Measurements from ENCODE around the gene CCL17.

The CCL17 gene

DNA sequence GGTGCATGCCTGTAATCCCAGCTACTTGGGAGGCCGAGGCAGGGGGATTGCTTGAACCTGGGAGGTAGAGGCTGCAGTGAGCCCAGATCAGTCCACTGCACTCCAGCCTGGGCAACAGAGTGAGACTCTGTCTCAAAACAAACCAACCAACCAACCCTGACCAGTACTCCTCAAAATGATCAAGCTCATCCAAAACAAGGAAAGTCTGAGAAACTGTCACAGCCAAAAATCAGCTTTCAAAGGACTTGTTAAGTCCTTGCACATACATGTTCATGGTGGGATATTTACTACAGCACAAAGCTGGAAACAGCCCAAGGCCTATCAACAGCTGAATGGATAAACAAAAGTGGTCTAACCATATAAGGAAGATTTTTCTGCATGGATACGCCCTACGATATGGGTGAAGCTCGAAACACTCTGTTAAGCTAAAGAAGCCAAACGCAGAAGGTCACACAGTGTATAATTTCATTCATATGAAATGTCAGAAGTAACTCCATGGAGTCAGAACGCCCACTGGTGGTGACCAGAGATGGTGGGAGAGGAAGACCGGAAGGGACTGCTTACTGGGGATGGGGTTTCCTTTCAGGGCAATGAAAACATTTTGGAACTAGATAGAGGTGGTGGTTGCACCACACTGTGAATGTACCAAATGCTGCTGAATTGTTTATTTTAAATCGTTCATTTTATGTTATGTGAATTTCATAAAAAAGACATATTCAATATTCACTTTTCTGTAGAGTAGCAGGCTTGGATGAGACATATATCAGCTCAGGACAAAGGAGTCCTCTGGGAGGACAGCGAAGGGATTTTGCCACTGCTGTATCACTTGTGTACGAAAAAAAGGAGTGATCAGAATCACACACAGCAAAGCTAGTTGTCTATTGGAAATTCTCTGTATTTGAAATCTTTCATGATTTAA is 17.7 kb downstream of the CCL17 start:
- CTCF ChIA-PET, result interaction anchor here (1.0 to 14.8 kb wide), 6 partner anchors 11 to 116 kb away, joined by 3 to 250 read pairs (median 6); no protein-coding TSS in a partner anchor

DNA sequence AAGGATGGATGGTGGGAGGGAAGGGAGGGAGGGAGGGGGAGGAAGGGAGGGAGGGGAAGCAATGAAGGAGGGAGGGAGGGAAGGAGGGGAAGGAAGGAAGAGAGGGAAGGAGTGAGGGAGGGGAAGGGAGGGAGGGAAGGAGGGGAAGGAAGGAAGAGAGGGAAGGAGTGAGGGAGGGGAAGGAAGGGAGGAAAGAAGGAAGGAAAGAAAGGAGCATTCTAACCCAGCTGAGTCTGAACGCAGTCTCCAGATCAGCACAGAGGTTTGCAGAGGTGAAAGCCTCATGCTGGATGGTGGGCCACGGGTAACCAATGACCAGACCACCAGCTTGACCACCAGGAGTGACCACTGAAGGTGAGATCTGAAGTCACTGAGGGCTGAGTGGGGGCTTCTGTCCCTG is 18.6 kb downstream of the CCL17 start:
- DNase-seq, result no peak
- Histone ChIP-seq H3K9me3 (ENCODE audit: control extremely low read depth in 1 of 5, control insufficient read depth in 4 of 5, insufficient read depth in 2 of 5, low read depth in 1 of 5, low read length in 4 of 5) (no peaks in the 10 kb centered on the region), H3K27ac (ENCODE audit: insufficient read depth in 1 of 2, low read depth in 1 of 2, low read length in 2 of 2, poor library complexity in 1 of 2, severe bottlenecking in 2 of 2) (no peak overlapping the region), H3K27me3 (replicated peaks in 2 of 5; ENCODE audit: control insufficient read depth in 4 of 5, insufficient read depth in 5 of 5, low read length in 4 of 5) (no peaks in the 10 kb centered on the region), H3K4me1 (ENCODE audit: control extremely low read depth in 1 of 4, control insufficient read depth in 4 of 4, insufficient read depth in 4 of 4, low read length in 3 of 4) (peaks cover 0 to 13% (median 10%) of the 10 kb centered on the region in 4 experiments), H3K36me3 (ENCODE audit: control insufficient read depth in 4 of 4, insufficient read depth in 4 of 4, low read length in 3 of 4) (peaks cover 0 to 17% (median 9%) of the 10 kb centered on the region in 4 experiments), H3K4me3 (ENCODE audit: control insufficient read depth in 1 of 7, extremely low read depth in 1 of 7, insufficient read depth in 4 of 7, low read depth in 2 of 7, low read length in 6 of 7) (no peak overlapping the region)
- WGBS (ENCODE audit: insufficient coverage), result 86% methylated on average over 2 of the region's 2 CpGs
- ChIA-PET CTCF (interaction anchor here (0.6 to 14.8 kb wide), 6 partner anchors 10 to 117 kb away, joined by 3 to 250 read pairs (median 7); no protein-coding TSS in a partner anchor), POLR2A (no interaction called here)

More for the DNA sequence above, 17.7 kb downstream of the CCL17 start:
- WGBS (ENCODE audit: insufficient coverage), result 57% methylated on average over 5 of the region's 10 CpGs
- no peaks in the 10 kb centered on the region for H3K27me3 ChIP-seq (replicated peaks in 2 of 5; ENCODE audit: control insufficient read depth in 4 of 5, insufficient read depth in 5 of 5, low read length in 4 of 5)
- H3K9me3 ChIP-seq (ENCODE audit: control extremely low read depth in 1 of 5, control insufficient read depth in 4 of 5, insufficient read depth in 2 of 5, low read depth in 1 of 5, low read length in 4 of 5), result no peaks in the 10 kb centered on the region
- H3K4me1 ChIP-seq (ENCODE audit: control extremely low read depth in 1 of 4, control insufficient read depth in 4 of 4, insufficient read depth in 4 of 4, low read length in 3 of 4), result peaks cover 0 to 14% (median 12%) of the 10 kb centered on the region in 4 experiments
- no peak overlapping the region for H3K27ac ChIP-seq (ENCODE audit: insufficient read depth in 1 of 2, low read depth in 1 of 2, low read length in 2 of 2, poor library complexity in 1 of 2, severe bottlenecking in 2 of 2)
- H3K4me3 ChIP-seq (ENCODE audit: control insufficient read depth in 1 of 7, extremely low read depth in 1 of 7, insufficient read depth in 4 of 7, low read depth in 2 of 7, low read length in 6 of 7), result no peak overlapping the region
- peak in 1 of 3 donors; percentile 19 for DNase-seq
- POLR2A ChIA-PET, result no interaction called here
- H3K36me3 ChIP-seq (ENCODE audit: control insufficient read depth in 4 of 4, insufficient read depth in 4 of 4, low read length in 3 of 4), result peaks cover 0 to 8% (median 4%) of the 10 kb centered on the region in 4 experiments

DNA sequence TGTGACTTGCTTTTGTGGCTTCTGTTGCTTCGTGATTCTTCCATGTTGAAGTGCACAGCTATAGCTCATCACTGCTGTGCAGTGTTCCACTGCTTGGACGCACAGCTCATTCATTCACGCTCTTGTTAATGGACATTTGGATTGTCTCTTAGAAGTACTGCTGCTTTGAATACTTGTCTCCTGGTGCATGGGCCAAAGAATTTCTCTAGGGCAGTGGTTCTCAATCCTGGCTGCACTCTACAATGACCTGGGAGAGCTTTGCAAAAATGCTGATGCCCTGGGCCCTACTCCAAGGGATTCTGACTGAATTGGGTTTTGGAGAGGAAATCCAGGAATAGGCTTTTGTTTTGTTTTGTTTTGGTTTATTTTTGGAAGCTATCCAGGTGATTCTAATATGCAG is 20.0 kb downstream of the CCL17 start:
- ChIA-PET CTCF (interaction anchor here (1.3 to 14.8 kb wide), 3 partner anchors 17 to 118 kb away, joined by 3 to 250 read pairs (median 7); no protein-coding TSS in a partner anchor), POLR2A (no interaction called here)
- H3K9me3 ChIP-seq (ENCODE audit: control extremely low read depth in 1 of 5, control insufficient read depth in 4 of 5, insufficient read depth in 2 of 5, low read depth in 1 of 5, low read length in 4 of 5), result no peaks in the 10 kb centered on the region
- H3K36me3 ChIP-seq (ENCODE audit: control insufficient read depth in 4 of 4, insufficient read depth in 4 of 4, low read length in 3 of 4), result peaks cover 7 to 28% (median 14%) of the 10 kb centered on the region in 4 experiments
- no peak overlapping the region for H3K27ac ChIP-seq (ENCODE audit: insufficient read depth in 1 of 2, low read depth in 1 of 2, low read length in 2 of 2, poor library complexity in 1 of 2, severe bottlenecking in 2 of 2)
- no peak for DNase-seq
- 100% methylated on average over 2 of the region's 3 CpGs for WGBS (ENCODE audit: insufficient coverage)
- H3K27me3 ChIP-seq (replicated peaks in 2 of 5; ENCODE audit: control insufficient read depth in 4 of 5, insufficient read depth in 5 of 5, low read length in 4 of 5), result no peaks in the 10 kb centered on the region
- H3K4me1 ChIP-seq (ENCODE audit: control extremely low read depth in 1 of 4, control insufficient read depth in 4 of 4, insufficient read depth in 4 of 4, low read length in 3 of 4), result peaks cover 0 to under 1% (median under 1%) of the 10 kb centered on the region in 4 experiments
- no peak overlapping the region for H3K4me3 ChIP-seq (ENCODE audit: control insufficient read depth in 1 of 7, extremely low read depth in 1 of 7, insufficient read depth in 4 of 7, low read depth in 2 of 7, low read length in 6 of 7)

DNA sequence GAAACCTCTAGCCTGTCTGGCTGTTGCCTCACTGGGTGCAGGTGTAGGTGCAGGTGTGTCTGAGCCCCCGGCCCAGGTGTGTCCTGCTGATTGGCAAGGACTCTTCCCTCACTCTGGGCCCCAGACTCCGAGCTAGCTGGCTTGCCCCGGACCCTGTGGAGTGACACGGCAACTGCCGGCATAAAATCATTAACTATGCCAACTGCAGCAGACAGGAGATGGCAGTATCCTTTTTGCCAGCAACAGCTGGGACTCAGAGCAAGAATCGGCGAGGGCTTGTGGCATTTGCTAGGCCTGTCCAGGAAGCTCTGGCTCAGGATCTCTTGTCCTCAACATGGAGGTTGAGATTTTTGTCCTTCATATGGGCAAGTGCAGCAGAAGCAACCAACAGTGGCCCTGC is 21.8 kb downstream of the CCL17 start:
- ChIA-PET POLR2A (no interaction called here), CTCF (interaction anchor here (1.0 to 2.0 kb wide), 4 partner anchors 9 to 93 kb away, joined by 3 to 12 read pairs (median 4); partner anchors contain the start of gene POLR2C)
- no peak for DNase-seq
- Histone ChIP-seq H3K4me1 (ENCODE audit: control extremely low read depth in 1 of 4, control insufficient read depth in 4 of 4, insufficient read depth in 4 of 4, low read length in 3 of 4) (no peaks in the 10 kb centered on the region), H3K27me3 (replicated peaks in 2 of 5; ENCODE audit: control insufficient read depth in 4 of 5, insufficient read depth in 5 of 5, low read length in 4 of 5) (no peaks in the 10 kb centered on the region), H3K27ac (ENCODE audit: insufficient read depth in 1 of 2, low read depth in 1 of 2, low read length in 2 of 2, poor library complexity in 1 of 2, severe bottlenecking in 2 of 2) (no peak overlapping the region), H3K9me3 (ENCODE audit: control extremely low read depth in 1 of 5, control insufficient read depth in 4 of 5, insufficient read depth in 2 of 5, low read depth in 1 of 5, low read length in 4 of 5) (no peaks in the 10 kb centered on the region), H3K36me3 (ENCODE audit: control insufficient read depth in 4 of 4, insufficient read depth in 4 of 4, low read length in 3 of 4) (peaks cover 17 to 45% (median 29%) of the 10 kb centered on the region in 4 experiments), H3K4me3 (ENCODE audit: control insufficient read depth in 1 of 7, extremely low read depth in 1 of 7, insufficient read depth in 4 of 7, low read depth in 2 of 7, low read length in 6 of 7) (no peak overlapping the region)
- 97% methylated on average over 7 of the region's 7 CpGs for WGBS (ENCODE audit: insufficient coverage)

DNA sequence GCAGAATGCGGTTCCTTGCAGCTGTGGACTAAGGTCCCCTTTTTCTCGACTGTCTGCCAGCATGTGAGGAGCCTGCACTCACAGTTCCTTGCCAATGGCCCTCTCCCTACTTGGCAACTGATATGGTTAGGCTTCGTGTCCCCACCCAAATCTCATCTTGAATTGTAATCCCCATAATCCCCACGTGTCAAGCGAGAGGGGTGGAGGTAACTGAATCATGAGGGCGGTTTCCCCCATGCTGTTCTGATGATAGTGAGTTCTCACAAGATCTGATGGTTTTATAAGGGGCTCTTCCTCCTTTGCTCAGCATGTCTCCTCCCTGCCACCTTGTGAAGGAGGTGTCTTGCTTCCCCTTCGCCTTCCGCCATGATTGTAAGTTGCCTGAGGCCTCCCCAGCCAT is 22.7 kb downstream of the CCL17 start:
- ChIA-PET POLR2A (no interaction called here), CTCF (interaction anchor here (2.0 kb wide), 1 partner anchor 10 kb away, joined by 12 read pairs; no protein-coding TSS in a partner anchor)
- Histone ChIP-seq H3K27me3 (replicated peaks in 2 of 5; ENCODE audit: control insufficient read depth in 4 of 5, insufficient read depth in 5 of 5, low read length in 4 of 5) (no peaks in the 10 kb centered on the region), H3K4me3 (ENCODE audit: control insufficient read depth in 1 of 7, extremely low read depth in 1 of 7, insufficient read depth in 4 of 7, low read depth in 2 of 7, low read length in 6 of 7) (no peak overlapping the region), H3K9me3 (ENCODE audit: control extremely low read depth in 1 of 5, control insufficient read depth in 4 of 5, insufficient read depth in 2 of 5, low read depth in 1 of 5, low read length in 4 of 5) (no peaks in the 10 kb centered on the region), H3K36me3 (ENCODE audit: control insufficient read depth in 4 of 4, insufficient read depth in 4 of 4, low read length in 3 of 4) (peaks cover 22 to 55% (median 38%) of the 10 kb centered on the region in 4 experiments), H3K27ac (ENCODE audit: insufficient read depth in 1 of 2, low read depth in 1 of 2, low read length in 2 of 2, poor library complexity in 1 of 2, severe bottlenecking in 2 of 2) (no peak overlapping the region), H3K4me1 (ENCODE audit: control extremely low read depth in 1 of 4, control insufficient read depth in 4 of 4, insufficient read depth in 4 of 4, low read length in 3 of 4) (no peaks in the 10 kb centered on the region)
- no peak for DNase-seq
- WGBS (ENCODE audit: insufficient coverage), result 93% methylated on average over 6 of the region's 8 CpGs

DNA sequence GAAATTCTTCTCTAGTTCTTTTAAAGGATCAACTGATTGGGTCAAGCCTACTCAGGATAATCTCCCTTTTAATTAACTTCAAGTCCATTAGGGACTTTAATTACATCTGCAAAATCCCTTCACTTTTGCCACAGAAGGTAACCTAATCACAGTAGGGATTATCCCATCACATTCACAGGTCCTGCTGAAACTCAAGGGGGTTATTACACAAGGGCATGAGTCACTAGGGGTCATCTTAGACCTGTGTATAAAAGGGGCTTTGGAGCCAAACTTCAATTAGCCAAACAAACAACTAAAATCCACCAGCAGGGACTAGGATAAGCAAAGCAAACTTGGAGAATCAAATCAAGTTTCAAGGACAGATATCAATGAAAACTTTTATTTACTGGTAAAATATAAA is 23.3 kb downstream of the CCL17 start:
- Histone ChIP-seq H3K27me3 (replicated peaks in 2 of 5; ENCODE audit: control insufficient read depth in 4 of 5, insufficient read depth in 5 of 5, low read length in 4 of 5) (no peaks in the 10 kb centered on the region), H3K27ac (ENCODE audit: insufficient read depth in 1 of 2, low read depth in 1 of 2, low read length in 2 of 2, poor library complexity in 1 of 2, severe bottlenecking in 2 of 2) (no peak overlapping the region), H3K4me3 (ENCODE audit: control insufficient read depth in 1 of 7, extremely low read depth in 1 of 7, insufficient read depth in 4 of 7, low read depth in 2 of 7, low read length in 6 of 7) (no peak overlapping the region), H3K9me3 (ENCODE audit: control extremely low read depth in 1 of 5, control insufficient read depth in 4 of 5, insufficient read depth in 2 of 5, low read depth in 1 of 5, low read length in 4 of 5) (no peaks in the 10 kb centered on the region), H3K4me1 (ENCODE audit: control extremely low read depth in 1 of 4, control insufficient read depth in 4 of 4, insufficient read depth in 4 of 4, low read length in 3 of 4) (no peaks in the 10 kb centered on the region), H3K36me3 (ENCODE audit: control insufficient read depth in 4 of 4, insufficient read depth in 4 of 4, low read length in 3 of 4) (peaks cover 25 to 60% (median 43%) of the 10 kb centered on the region in 4 experiments)
- POLR2A ChIA-PET, result no interaction called here
- CTCF ChIA-PET, result no interaction called here
- DNase-seq, result no peak

DNA sequence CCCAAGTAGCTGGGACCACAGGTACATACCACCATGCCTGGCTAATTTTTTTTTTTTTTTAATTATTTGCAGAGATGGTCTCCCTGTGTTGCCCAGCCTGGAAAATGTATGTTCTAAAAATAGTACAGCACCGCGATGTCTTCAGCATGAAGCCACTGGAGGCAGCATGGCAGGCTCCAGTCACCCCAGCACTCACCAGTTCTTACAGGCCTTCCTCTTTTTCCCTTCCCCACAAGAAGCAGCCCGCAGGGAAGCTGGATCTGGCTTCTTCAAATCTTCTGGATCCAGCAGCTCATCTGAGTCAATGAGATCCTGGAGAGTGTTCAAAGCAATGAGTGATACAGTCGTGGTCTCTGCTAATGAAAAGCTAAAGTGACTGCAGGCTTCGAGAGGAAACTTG is 26.4 kb downstream of the CCL17 start:
- no peaks in the 10 kb centered on the region for H3K9me3 ChIP-seq (ENCODE audit: control extremely low read depth in 1 of 5, control insufficient read depth in 4 of 5, insufficient read depth in 2 of 5, low read depth in 1 of 5, low read length in 4 of 5)
- no peak overlapping the region for H3K27ac ChIP-seq (ENCODE audit: insufficient read depth in 1 of 2, low read depth in 1 of 2, low read length in 2 of 2, poor library complexity in 1 of 2, severe bottlenecking in 2 of 2)
- H3K4me3 ChIP-seq (ENCODE audit: control insufficient read depth in 1 of 7, extremely low read depth in 1 of 7, insufficient read depth in 4 of 7, low read depth in 2 of 7, low read length in 6 of 7), result no peak overlapping the region
- CTCF ChIA-PET, result interaction anchor here (1.0 to 1.1 kb wide), 2 partner anchors 13 to 16 kb away, joined by 3 read pairs; partner anchors contain the start of gene CIAPIN1
- DNase-seq, result no peak
- no peaks in the 10 kb centered on the region for H3K27me3 ChIP-seq (replicated peaks in 2 of 5; ENCODE audit: control insufficient read depth in 4 of 5, insufficient read depth in 5 of 5, low read length in 4 of 5)
- whole genome bisulfite sequencing (ENCODE audit: insufficient coverage), result 90% methylated on average over 4 of the region's 5 CpGs
- POLR2A ChIA-PET, result no interaction called here
- no peaks in the 10 kb centered on the region for H3K4me1 ChIP-seq (ENCODE audit: control extremely low read depth in 1 of 4, control insufficient read depth in 4 of 4, insufficient read depth in 4 of 4, low read length in 3 of 4)
- peaks cover 36 to 91% (median 67%) of the 10 kb centered on the region in 4 experiments for H3K36me3 ChIP-seq (ENCODE audit: control insufficient read depth in 4 of 4, insufficient read depth in 4 of 4, low read length in 3 of 4)
